ENCODE measurements around the gene CNTROB.
A peak's percentile ranks its signal among the peaks of the same experiment; 100 is the strongest.

The CNTROB gene

DNA sequence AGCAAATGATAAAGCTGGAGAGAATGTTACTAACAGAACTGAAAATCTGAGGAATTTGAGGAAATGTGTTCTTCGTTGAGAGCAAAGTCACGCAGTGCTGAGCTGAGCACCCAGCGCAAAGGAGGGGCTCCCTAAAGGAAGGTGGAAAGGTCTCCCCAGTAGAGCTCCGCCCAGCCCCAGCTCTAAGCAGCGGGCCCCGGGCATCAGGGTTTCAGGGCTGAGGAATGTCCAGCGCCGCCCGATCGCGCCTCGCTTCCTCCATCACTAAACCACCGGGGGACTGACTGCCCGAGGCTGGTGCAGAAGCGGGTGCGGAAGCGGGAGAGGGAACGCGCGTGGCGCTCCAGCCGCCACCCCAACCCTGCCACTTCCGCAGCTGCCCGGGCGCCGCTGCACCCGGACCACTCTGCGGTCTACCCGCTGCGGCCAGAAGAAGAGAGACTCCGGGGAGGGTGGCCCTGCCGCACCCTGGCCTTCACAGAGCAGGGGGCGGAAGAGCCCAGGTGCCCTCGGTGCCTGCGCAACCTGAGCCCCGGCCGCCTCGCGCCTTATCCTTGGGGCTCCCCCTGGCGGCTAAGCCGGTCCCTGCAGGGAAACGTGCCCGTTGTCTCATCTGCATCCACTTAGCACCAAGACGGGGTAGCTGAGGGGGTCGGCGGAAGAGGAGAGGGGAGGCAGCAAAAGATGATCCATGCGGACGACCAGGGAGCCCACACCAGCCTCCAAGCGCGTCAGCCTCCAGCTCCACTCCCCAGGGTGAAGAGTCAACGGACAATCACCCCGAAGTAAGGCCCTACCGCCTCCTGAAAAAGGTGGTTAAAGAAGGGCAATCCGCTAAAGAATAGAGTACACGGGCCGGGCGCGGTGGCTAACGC, 58.0 kb downstream of the CNTROB start:
- peak; percentile 56 to 69 for DNase-seq

DNA sequence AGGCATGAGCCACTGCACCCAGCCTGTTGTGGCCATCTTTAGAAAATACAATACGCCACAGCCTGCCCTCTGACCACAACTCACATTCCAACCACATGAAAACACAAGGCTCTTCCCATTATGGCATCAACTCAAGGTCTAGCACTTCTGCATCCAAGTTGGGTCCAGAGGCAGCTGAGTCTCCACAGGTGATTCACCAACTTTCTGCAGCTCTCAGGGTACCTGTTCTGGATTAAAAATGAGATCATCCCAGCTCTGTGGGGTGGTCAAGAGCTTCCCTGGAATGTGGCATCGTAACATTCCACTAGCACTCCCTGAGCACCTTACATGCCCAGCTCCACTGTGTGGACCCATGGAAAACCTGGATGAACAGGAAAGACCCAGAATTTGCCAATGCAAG, 60.5 kb downstream of the CNTROB start:
- DNase-seq, result no peak

DNA sequence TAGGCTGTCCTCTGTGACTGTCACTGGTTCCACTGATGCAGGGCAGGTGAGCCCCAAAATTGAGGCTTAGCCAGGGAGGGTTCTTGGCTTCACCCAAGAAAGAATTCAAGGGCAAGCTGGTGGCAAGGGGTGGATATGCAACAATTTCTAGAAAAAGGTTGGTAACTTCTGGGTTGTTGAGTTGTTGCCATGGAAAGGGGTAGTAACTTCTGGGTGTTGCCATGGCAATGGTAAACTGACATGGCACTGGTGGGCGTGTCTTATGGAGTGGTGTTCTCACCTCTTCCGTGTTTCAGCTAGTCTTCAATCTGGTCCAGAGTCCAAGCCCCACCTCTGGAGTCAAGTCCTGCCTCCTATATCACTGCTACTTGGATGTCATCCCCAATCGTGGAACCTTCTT, 60.9 kb downstream of the CNTROB start:
- DNase-seq, result no peak

DNA sequence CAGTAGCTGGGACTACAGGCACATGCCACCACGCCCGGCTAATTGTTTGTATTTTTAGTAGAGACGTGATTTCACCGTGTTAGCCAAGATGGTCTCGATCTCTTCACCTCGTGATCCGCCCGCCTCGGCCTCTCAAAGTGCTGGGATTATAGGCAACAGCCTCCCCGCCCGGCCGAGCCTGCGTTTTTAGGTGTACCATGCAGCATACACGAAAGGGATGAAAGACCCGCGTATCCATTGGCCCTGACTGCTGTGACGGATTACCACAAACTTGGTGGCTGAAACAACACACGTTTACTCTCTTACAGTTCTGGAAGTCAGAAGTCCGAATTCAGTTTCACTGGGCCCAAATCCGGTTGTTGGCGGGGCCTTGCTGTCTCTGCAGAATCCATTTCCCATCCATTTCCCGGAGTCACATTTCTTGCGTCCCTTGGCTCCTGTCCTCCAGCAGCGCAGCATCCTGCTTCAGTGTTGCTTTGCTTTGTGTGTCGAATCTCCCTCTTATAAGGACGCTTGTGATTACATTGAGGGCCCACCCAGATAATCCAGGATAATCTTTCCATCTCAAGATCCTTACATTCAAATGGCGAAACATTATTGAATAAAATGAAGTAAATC, 62.1 kb downstream of the CNTROB start:
- no peak for DNase-seq

DNA sequence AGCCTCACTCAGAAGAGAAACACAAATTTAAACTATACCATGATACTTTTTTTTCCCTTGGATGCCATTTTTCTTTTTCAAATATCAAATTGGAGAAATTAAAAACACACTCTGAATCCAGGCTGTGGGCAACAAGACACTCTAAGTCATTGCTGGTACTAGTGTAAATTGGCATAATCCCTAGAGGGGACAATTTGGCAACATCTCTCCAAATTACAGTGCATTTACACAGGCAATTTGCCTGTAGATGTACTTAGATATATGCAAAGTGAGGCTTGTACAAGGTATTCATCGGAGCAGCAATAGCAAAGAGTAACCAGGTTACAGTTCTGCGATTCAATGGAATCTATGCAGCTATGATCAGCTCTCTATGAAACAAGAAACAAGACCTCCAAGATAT, 63.7 kb downstream of the CNTROB start:
- no peak for DNase-seq

DNA sequence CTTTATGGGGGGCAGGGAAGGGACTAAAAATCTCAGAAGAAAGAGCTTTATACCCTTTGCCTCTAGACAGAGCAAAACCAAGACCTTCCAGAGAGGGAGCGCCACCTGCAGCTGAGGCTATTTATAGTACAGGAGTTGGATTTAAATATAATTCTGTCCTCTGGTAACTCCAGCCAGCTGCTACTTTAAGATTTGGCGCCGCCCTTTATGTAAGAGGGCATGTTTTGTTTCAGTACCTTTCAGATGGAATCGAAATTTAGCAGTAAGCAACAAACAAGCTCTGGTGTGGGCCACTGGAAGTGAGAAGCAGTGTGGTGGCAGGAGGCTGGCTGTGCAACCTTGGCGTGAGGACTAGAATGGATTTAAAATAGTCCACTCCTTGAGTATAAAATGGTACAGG, 65.2 kb downstream of the CNTROB start:
- peak; percentile 23 to 26 for DNase-seq

Data from AML-193 (cell line).